HepG2 (cell line): ENCODE results near the gene WDR70. TPM values are rescaled to one million over a fixed set of nuclear protein-coding genes. Genes with fewer than 3 reads are reported as not detected.

Experiments used
- ATAC-seq: fragments of 200-7000 bp; cut with Tn5 transposase; 3 replicates; pipeline ENCODE4 v1.9.1; 2020; ENCODE audit warnings: mild to moderate bottlenecking, moderate library complexity
- BruUV-seq: library from RNA; stranded (reverse); fragments of 400-500 nt; replicated peaks from 2 replicates; lab custom pipeline; 2021; lab: Mats Ljungman, UMichigan
- CTCF ChIA-PET: fragments of 300-600 bp; formaldehyde crosslinking; extraction: SDS; loops from one replicate; lab custom pipeline; 2021; ENCODE audit warnings: low total read pairs, inconsistent platforms, low intra/inter-chr PET ratio; lab: Yijun Ruan, JAX
- POLR2A ChIA-PET: fragments of 350-600 bp; sonication (Branson Sonifier 250); formaldehyde crosslinking; loops from one replicate; lab custom pipeline; 2020; ENCODE audit warnings: antibody characterized with exemption, inconsistent platforms; lab: Yijun Ruan, JAX
- DNase-seq: peaks from one replicate; pipeline ENCODE4 v3.0.0-alpha.2; 2015; ENCODE audit warnings: low spot score
- FAIRE-seq: peaks from 3 replicates; lab custom pipeline; 2011; peaks lifted over from hg19 to GRCh38; lab: Jason Lieb, UNC
- H2AFZ ChIP-seq: one replicate; pipeline ENCODE4 v1.6.1; 2011; ENCODE audit warnings: low read length, inconsistent platforms
- H3K27ac ChIP-seq: fragments of 300-600 bp; 3 replicates; pipeline ENCODE4 v1.8.0; 2011; ENCODE audit warnings: mixed run types, mild to moderate bottlenecking, mixed read lengths, low read length, inconsistent platforms; ENCODE audit not compliant: insufficient read depth; ENCODE audit errors: extremely low read length
- H3K27me3 ChIP-seq, 2 experiments: fragments of 200-600 bp in 1 of 2; 2 replicates in 1 of 2; 3 replicates in 1 of 2; pipeline versions ENCODE4 v1.6.0 to v1.8.0; 2011; ENCODE audit warnings: low read length in 2 of 2, mild to moderate bottlenecking in 2 of 2, moderate library complexity in 2 of 2, inconsistent platforms in 1 of 2; ENCODE audit not compliant: insufficient read depth in 2 of 2, control insufficient read depth in 1 of 2
- H3K36me3 ChIP-seq, 2 experiments: fragments of 200-600 bp in 1 of 2; replicated peaks in 1 of 2; 2 replicates in 1 of 2; 3 replicates in 1 of 2; pipeline versions ENCODE4 v1.5.1 to v1.8.0; 2011; ENCODE audit warnings: low read length in 2 of 2, inconsistent platforms in 1 of 2; ENCODE audit not compliant: insufficient read depth in 2 of 2, control insufficient read depth in 1 of 2
- H3K4me1 ChIP-seq: 2 replicates; pipeline ENCODE4 v1.5.1; 2012; ENCODE audit warnings: low read length, inconsistent platforms; ENCODE audit not compliant: insufficient read depth
- H3K4me2 ChIP-seq: 2 replicates; pipeline ENCODE4 v1.6.0; 2011; ENCODE audit warnings: low read depth, low read length, inconsistent platforms
- H3K4me3 ChIP-seq, 3 experiments: fragments of 200-600 bp in 1 of 3; sonication (generic), shearing (Covaris generic) in 1 of 3; replicated peaks in 1 of 3; 2 replicates each; pipeline ENCODE4 v1.5.1; 2011 to 2016; ENCODE audit warnings: low read length in 3 of 3, inconsistent platforms in 2 of 3, low read depth in 2 of 3, mild to moderate bottlenecking in 2 of 3, control low read depth in 1 of 3, mixed read lengths in 1 of 3; ENCODE audit not compliant: insufficient read depth in 1 of 3
- H3K79me2 ChIP-seq: one replicate; pipeline ENCODE4 v1.6.1; 2011; ENCODE audit warnings: low read length, inconsistent platforms; ENCODE audit not compliant: insufficient read depth
- H3K9ac ChIP-seq: 2 replicates; pipeline ENCODE4 v1.6.0; 2011; ENCODE audit warnings: mild to moderate bottlenecking, low read depth, low read length, inconsistent platforms; ENCODE audit not compliant: insufficient read depth
- H3K9me3 ChIP-seq: 2 replicates; pipeline ENCODE4 v1.5.1; 2012; ENCODE audit warnings: mild to moderate bottlenecking, low read length
- H4K20me1 ChIP-seq: 2 replicates; pipeline ENCODE4 v1.6.0; 2011; ENCODE audit warnings: inconsistent platforms, mild to moderate bottlenecking, low read length, moderate library complexity; ENCODE audit not compliant: insufficient read depth
- HNF1A ChIP-seq, 2 experiments: sonication (generic) in 1 of 2; formaldehyde crosslinking in 1 of 2; IDR thresholded peaks; 2 replicates each; pipeline versions ENCODE4 v1.4.0 to v1.6.1; 2016 to 2020; ENCODE audit warnings: borderline replicate concordance in 1 of 2, low read depth in 1 of 2, mild to moderate bottlenecking in 1 of 2, missing genetic modification reagents in 1 of 2
- NCOR1 ChIP-seq: fragments of 200-600 bp; sonication (generic); IDR thresholded peaks from 2 replicates; pipeline ENCODE4 v1.7.0; 2017; ENCODE audit warnings: antibody characterized with exemption, low read length, borderline replicate concordance
- TFDP2 ChIP-seq: sonication (generic); formaldehyde crosslinking; IDR thresholded peaks from 2 replicates; pipeline ENCODE4 v1.4.0; 2020; ENCODE audit warnings: missing genetic modification reagents
- ZNF180 ChIP-seq: sonication (generic); formaldehyde crosslinking; IDR thresholded peaks from 2 replicates; pipeline ENCODE4 v1.4.0; 2020; ENCODE audit warnings: low read depth, missing genetic modification reagents, borderline replicate concordance
- ZNF512 ChIP-seq: sonication (generic); formaldehyde crosslinking; IDR thresholded peaks from 2 replicates; pipeline ENCODE4 v1.4.0; 2020; ENCODE audit warnings: mild to moderate bottlenecking, missing genetic modification reagents
- WGBS: methylation state at CpG from one replicate; pipeline ENCODE4 v1.1.6; 2017; ENCODE audit warnings: low lambda C conversion rate; 5-methylcytosine and 5-hydroxymethylcytosine counted together
- in situ Hi-C: cut with HindIII; loops from 2 replicates; pipeline ENCODE4 v1.10.0; 2017; ENCODE audit warnings: low pct_unique_long_range_greater_than_20kb; ENCODE audit not compliant: extremely low pct_ligation_motif_present
- intact Hi-C: fragments of 100-400 bp; cut with micrococcal nuclease; formaldehyde crosslinking; loops from one replicate; pipeline ENCODE4 v1.10.0; 2022; ENCODE audit not compliant: unreplicated experiment
- polyA plus RNA-seq, 8 experiments: library from polyadenylated mRNA; depleted of rRNA in 3 of 8; stranded (reverse) in 7 of 8; unstranded in 1 of 8; fragments of >200 nt; fragmentation: Illumina TruSeq in 4 of 8; extraction: Trizol in 4 of 8; gene quantifications; 2 replicates each; pipeline versions ENCODE4 v1.2.1 to v1.2.3, GENCODE V29; 2011 to 2016; ENCODE audit warnings: low read depth in 4 of 8, missing spikeins in 1 of 8, mixed read lengths in 1 of 8; ENCODE audit not compliant: insufficient read depth in 1 of 8
- total RNA-seq, 5 experiments: library from RNA; depleted of rRNA; stranded (reverse); fragments of >200 nt; fragmentation: Illumina TruSeq; extraction: Trizol; gene quantifications; 2 replicates each; pipeline ENCODE4 v1.2.3, GENCODE V29; 2016; ENCODE audit warnings: low read depth in 1 of 5
- TF ChIP-seq, protein P1 (sequence below): sonication (generic); formaldehyde crosslinking; IDR thresholded peaks from 2 replicates; pipeline ENCODE4 v1.5.0; 2020; ENCODE audit warnings: mild to moderate bottlenecking, missing genetic modification reagents, borderline replicate concordance

Gene WDR70
- total and polyA plus RNA-seq, 2 of the 13 experiments (the other 11 are each of a cell fraction or from before 2014, with no cell fraction given) = 14.6 to 30.6 TPM

- Histone ChIP-seq H3K4me1 (no peaks in the 10 kb centered on the region), H4K20me1 (no peaks in the 10 kb centered on the region), H2AFZ (no peak overlapping the region), H3K4me3 (no peak overlapping the region), H3K79me2 (no peaks in the 10 kb centered on the region), H3K9ac (no peak overlapping the region), H3K27me3 (no peaks in the 10 kb centered on the region), H3K9me3 (peaks cover 8% of the 10 kb centered on the region), H3K4me2 (no peak overlapping the region), H3K27ac (no peak overlapping the region), H3K36me3 (no peaks in the 10 kb centered on the region)
- ChIA-PET POLR2A (no interaction called here), CTCF (no interaction called here)
- DNase-seq = no peak
- no peak for ATAC-seq
- in situ Hi-C loops = no loop called here
- BruUV-seq = no TSS peak
- intact Hi-C loops = no loop called here
- no peak for FAIRE-seq
- 100% methylated on average over 1 of the region's 3 CpGs for WGBS
- TF ChIP-seq ZNF512 (CRISPR knock-in tag) (no peak), ZNF180 (CRISPR knock-in tag) (no peak), NCOR1 (no peak), TFDP2 (CRISPR knock-in tag) (no peak), HNF1A (IDR thresholded peaks at IDR 0.05; ENCODE audit: low read depth) (no peak), HNF1A (CRISPR knock-in tag; IDR thresholded peaks at IDR 0.05; ENCODE audit: borderline replicate concordance) (no peak)
- TF ChIP-seq, protein P1, sequence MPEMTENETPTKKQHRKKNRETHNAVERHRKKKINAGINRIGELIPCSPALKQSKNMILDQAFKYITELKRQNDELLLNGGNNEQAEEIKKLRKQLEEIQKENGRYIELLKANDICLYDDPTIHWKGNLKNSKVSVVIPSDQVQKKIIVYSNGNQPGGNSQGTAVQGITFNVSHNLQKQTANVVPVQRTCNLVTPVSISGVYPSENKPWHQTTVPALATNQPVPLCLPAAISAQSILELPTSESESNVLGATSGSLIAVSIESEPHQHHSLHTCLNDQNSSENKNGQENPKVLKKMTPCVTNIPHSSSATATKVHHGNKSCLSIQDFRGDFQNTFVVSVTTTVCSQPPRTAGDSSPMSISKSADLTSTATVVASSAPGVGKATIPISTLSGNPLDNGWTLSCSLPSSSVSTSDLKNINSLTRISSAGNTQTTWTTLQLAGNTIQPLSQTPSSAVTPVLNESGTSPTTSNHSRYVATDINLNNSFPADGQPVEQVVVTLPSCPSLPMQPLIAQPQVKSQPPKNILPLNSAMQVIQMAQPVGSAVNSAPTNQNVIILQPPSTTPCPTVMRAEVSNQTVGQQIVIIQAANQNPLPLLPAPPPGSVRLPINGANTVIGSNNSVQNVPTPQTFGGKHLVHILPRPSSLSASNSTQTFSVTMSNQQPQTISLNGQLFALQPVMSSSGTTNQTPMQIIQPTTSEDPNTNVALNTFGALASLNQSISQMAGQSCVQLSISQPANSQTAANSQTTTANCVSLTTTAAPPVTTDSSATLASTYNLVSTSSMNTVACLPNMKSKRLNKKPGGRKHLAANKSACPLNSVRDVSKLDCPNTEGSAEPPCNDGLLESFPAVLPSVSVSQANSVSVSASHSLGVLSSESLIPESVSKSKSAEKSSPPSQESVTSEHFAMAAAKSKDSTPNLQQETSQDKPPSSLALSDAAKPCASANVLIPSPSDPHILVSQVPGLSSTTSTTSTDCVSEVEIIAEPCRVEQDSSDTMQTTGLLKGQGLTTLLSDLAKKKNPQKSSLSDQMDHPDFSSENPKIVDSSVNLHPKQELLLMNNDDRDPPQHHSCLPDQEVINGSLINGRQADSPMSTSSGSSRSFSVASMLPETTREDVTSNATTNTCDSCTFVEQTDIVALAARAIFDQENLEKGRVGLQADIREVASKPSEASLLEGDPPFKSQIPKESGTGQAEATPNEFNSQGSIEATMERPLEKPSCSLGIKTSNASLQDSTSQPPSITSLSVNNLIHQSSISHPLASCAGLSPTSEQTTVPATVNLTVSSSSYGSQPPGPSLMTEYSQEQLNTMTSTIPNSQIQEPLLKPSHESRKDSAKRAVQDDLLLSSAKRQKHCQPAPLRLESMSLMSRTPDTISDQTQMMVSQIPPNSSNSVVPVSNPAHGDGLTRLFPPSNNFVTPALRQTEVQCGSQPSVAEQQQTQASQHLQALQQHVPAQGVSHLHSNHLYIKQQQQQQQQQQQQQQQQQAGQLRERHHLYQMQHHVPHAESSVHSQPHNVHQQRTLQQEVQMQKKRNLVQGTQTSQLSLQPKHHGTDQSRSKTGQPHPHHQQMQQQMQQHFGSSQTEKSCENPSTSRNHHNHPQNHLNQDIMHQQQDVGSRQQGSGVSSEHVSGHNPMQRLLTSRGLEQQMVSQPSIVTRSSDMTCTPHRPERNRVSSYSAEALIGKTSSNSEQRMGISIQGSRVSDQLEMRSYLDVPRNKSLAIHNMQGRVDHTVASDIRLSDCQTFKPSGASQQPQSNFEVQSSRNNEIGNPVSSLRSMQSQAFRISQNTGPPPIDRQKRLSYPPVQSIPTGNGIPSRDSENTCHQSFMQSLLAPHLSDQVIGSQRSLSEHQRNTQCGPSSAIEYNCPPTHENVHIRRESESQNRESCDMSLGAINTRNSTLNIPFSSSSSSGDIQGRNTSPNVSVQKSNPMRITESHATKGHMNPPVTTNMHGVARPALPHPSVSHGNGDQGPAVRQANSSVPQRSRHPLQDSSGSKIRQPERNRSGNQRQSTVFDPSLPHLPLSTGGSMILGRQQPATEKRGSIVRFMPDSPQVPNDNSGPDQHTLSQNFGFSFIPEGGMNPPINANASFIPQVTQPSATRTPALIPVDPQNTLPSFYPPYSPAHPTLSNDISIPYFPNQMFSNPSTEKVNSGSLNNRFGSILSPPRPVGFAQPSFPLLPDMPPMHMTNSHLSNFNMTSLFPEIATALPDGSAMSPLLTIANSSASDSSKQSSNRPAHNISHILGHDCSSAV = no peak
Observed at GRCh38 chr5:37685211-37685610, 306.1 kb downstream of the WDR70 start.
